HepG2 (cell line): ENCODE results near the gene C1orf159. TPM values are rescaled to one million over a fixed set of nuclear protein-coding genes. Genes with fewer than 3 reads are reported as not detected.
A peak's percentile ranks its signal among the peaks of the same experiment; 100 is the strongest.

Experiments
- ATAC-seq: fragments of 200-7000 bp; cut with Tn5 transposase; 3 replicates; pipeline ENCODE4 v1.9.1; 2020; ENCODE audit warnings: mild to moderate bottlenecking, moderate library complexity
- BruUV-seq: library from RNA; stranded (reverse); fragments of 400-500 nt; replicated peaks from 2 replicates; lab custom pipeline; 2021; lab: Mats Ljungman, UMichigan
- CTCF ChIA-PET: fragments of 300-600 bp; formaldehyde crosslinking; extraction: SDS; loops from one replicate; lab custom pipeline; 2021; ENCODE audit warnings: low total read pairs, inconsistent platforms, low intra/inter-chr PET ratio; lab: Yijun Ruan, JAX
- POLR2A ChIA-PET: fragments of 350-600 bp; sonication (Branson Sonifier 250); formaldehyde crosslinking; loops from one replicate; lab custom pipeline; 2020; ENCODE audit warnings: antibody characterized with exemption, inconsistent platforms; lab: Yijun Ruan, JAX
- DNase-seq: peaks from one replicate; pipeline ENCODE4 v3.0.0-alpha.2; 2015; ENCODE audit warnings: low spot score
- FAIRE-seq: peaks from 3 replicates; lab custom pipeline; 2011; peaks lifted over from hg19 to GRCh38; lab: Jason Lieb, UNC
- H2AFZ ChIP-seq: one replicate; pipeline ENCODE4 v1.6.1; 2011; ENCODE audit warnings: low read length, inconsistent platforms
- H3K27ac ChIP-seq: fragments of 300-600 bp; 3 replicates; pipeline ENCODE4 v1.8.0; 2011; ENCODE audit warnings: mixed run types, mild to moderate bottlenecking, mixed read lengths, low read length, inconsistent platforms; ENCODE audit not compliant: insufficient read depth; ENCODE audit errors: extremely low read length
- H3K27me3 ChIP-seq, 2 experiments: fragments of 200-600 bp in 1 of 2; 2 replicates in 1 of 2; 3 replicates in 1 of 2; pipeline versions ENCODE4 v1.6.0 to v1.8.0; 2011; ENCODE audit warnings: low read length in 2 of 2, mild to moderate bottlenecking in 2 of 2, moderate library complexity in 2 of 2, inconsistent platforms in 1 of 2; ENCODE audit not compliant: insufficient read depth in 2 of 2, control insufficient read depth in 1 of 2
- H3K36me3 ChIP-seq, 2 experiments: fragments of 200-600 bp in 1 of 2; replicated peaks in 1 of 2; 2 replicates in 1 of 2; 3 replicates in 1 of 2; pipeline versions ENCODE4 v1.5.1 to v1.8.0; 2011; ENCODE audit warnings: low read length in 2 of 2, inconsistent platforms in 1 of 2; ENCODE audit not compliant: insufficient read depth in 2 of 2, control insufficient read depth in 1 of 2
- H3K4me1 ChIP-seq: 2 replicates; pipeline ENCODE4 v1.5.1; 2012; ENCODE audit warnings: low read length, inconsistent platforms; ENCODE audit not compliant: insufficient read depth
- H3K4me2 ChIP-seq: 2 replicates; pipeline ENCODE4 v1.6.0; 2011; ENCODE audit warnings: low read depth, low read length, inconsistent platforms
- H3K4me3 ChIP-seq, 3 experiments: fragments of 200-600 bp in 1 of 3; sonication (generic), shearing (Covaris generic) in 1 of 3; replicated peaks in 1 of 3; 2 replicates each; pipeline ENCODE4 v1.5.1; 2011 to 2016; ENCODE audit warnings: low read length in 3 of 3, inconsistent platforms in 2 of 3, low read depth in 2 of 3, mild to moderate bottlenecking in 2 of 3, control low read depth in 1 of 3, mixed read lengths in 1 of 3; ENCODE audit not compliant: insufficient read depth in 1 of 3
- H3K79me2 ChIP-seq: one replicate; pipeline ENCODE4 v1.6.1; 2011; ENCODE audit warnings: low read length, inconsistent platforms; ENCODE audit not compliant: insufficient read depth
- H3K9ac ChIP-seq: 2 replicates; pipeline ENCODE4 v1.6.0; 2011; ENCODE audit warnings: mild to moderate bottlenecking, low read depth, low read length, inconsistent platforms; ENCODE audit not compliant: insufficient read depth
- H3K9me3 ChIP-seq: 2 replicates; pipeline ENCODE4 v1.5.1; 2012; ENCODE audit warnings: mild to moderate bottlenecking, low read length
- H4K20me1 ChIP-seq: 2 replicates; pipeline ENCODE4 v1.6.0; 2011; ENCODE audit warnings: inconsistent platforms, mild to moderate bottlenecking, low read length, moderate library complexity; ENCODE audit not compliant: insufficient read depth
- ATRX ChIP-seq: sonication (generic); formaldehyde crosslinking; IDR thresholded peaks from 2 replicates; pipeline ENCODE4 v1.4.0; 2020; ENCODE audit warnings: missing genetic modification reagents, borderline replicate concordance
- CBX1 ChIP-seq: IDR thresholded peaks from one replicate; pipeline ENCODE4 v1.6.1; 2016; ENCODE audit warnings: antibody characterized with exemption, low read depth
- FOSL2 ChIP-seq: sonication (generic); formaldehyde crosslinking; IDR thresholded peaks from 2 replicates; pipeline ENCODE4 v1.4.0; 2020; ENCODE audit warnings: missing genetic modification reagents
- GABPA ChIP-seq, 2 experiments: IDR thresholded peaks; 2 replicates each; pipeline ENCODE4 v1.6.1; 2011 to 2016; ENCODE audit warnings: low read depth in 2 of 2, low read length in 1 of 2, missing biosample characterization in 1 of 2, missing genetic modification characterization in 1 of 2
- JARID2 ChIP-seq: sonication (generic); formaldehyde crosslinking; IDR thresholded peaks from 2 replicates; pipeline ENCODE4 v1.8.1; 2023; ENCODE audit warnings: missing genetic modification reagents, inconsistent platforms; ENCODE audit not compliant: insufficient replicate concordance
- MEIS2 ChIP-seq: sonication (generic); formaldehyde crosslinking; IDR thresholded peaks from 2 replicates; pipeline ENCODE4 v1.9.0; 2021; ENCODE audit warnings: mild to moderate bottlenecking, missing genetic modification reagents
- PPARG ChIP-seq: conservative IDR thresholded peaks from 2 replicates; pipeline ENCODE4 v1.6.1; 2016; ENCODE audit warnings: missing biosample characterization, missing genetic modification reagents
- ZNF614 ChIP-seq: IDR thresholded peaks from 2 replicates; pipeline ENCODE4 v1.6.1; 2018; ENCODE audit warnings: missing biosample characterization, missing genetic modification reagents, inconsistent platforms, borderline replicate concordance
- ZNF616 ChIP-seq: sonication (generic); formaldehyde crosslinking; IDR thresholded peaks from 2 replicates; pipeline ENCODE4 v1.5.0; 2020; ENCODE audit warnings: low read depth, mild to moderate bottlenecking, missing genetic modification reagents
- ZNF878 ChIP-seq: sonication (generic); formaldehyde crosslinking; IDR thresholded peaks from 2 replicates; pipeline ENCODE4 v1.8.1; 2023; ENCODE audit warnings: mild to moderate bottlenecking, missing genetic modification reagents, moderate library complexity
- ZSCAN25 ChIP-seq: sonication (generic); formaldehyde crosslinking; IDR thresholded peaks from 2 replicates; pipeline ENCODE4 v1.8.0; 2022; ENCODE audit warnings: mild to moderate bottlenecking, missing genetic modification reagents
- WGBS: methylation state at CpG from one replicate; pipeline ENCODE4 v1.1.6; 2017; ENCODE audit warnings: low lambda C conversion rate; 5-methylcytosine and 5-hydroxymethylcytosine counted together
- in situ Hi-C: cut with HindIII; loops from 2 replicates; pipeline ENCODE4 v1.10.0; 2017; ENCODE audit warnings: low pct_unique_long_range_greater_than_20kb; ENCODE audit not compliant: extremely low pct_ligation_motif_present
- intact Hi-C: fragments of 100-400 bp; cut with micrococcal nuclease; formaldehyde crosslinking; loops from one replicate; pipeline ENCODE4 v1.10.0; 2022; ENCODE audit not compliant: unreplicated experiment
- polyA plus RNA-seq, 8 experiments: library from polyadenylated mRNA; depleted of rRNA in 3 of 8; stranded (reverse) in 7 of 8; unstranded in 1 of 8; fragments of >200 nt; fragmentation: Illumina TruSeq in 4 of 8; extraction: Trizol in 4 of 8; gene quantifications; 2 replicates each; pipeline versions ENCODE4 v1.2.1 to v1.2.3, GENCODE V29; 2011 to 2016; ENCODE audit warnings: low read depth in 4 of 8, missing spikeins in 1 of 8, mixed read lengths in 1 of 8; ENCODE audit not compliant: insufficient read depth in 1 of 8
- total RNA-seq, 5 experiments: library from RNA; depleted of rRNA; stranded (reverse); fragments of >200 nt; fragmentation: Illumina TruSeq; extraction: Trizol; gene quantifications; 2 replicates each; pipeline ENCODE4 v1.2.3, GENCODE V29; 2016; ENCODE audit warnings: low read depth in 1 of 5
- TF ChIP-seq, protein P1 (sequence below): sonication (generic); formaldehyde crosslinking; IDR thresholded peaks from 2 replicates; pipeline ENCODE4 v1.4.0; 2020; ENCODE audit warnings: missing genetic modification reagents
- TF ChIP-seq, protein P2 (sequence below), 2 experiments: IDR thresholded peaks; 2 replicates each; pipeline ENCODE4 v1.6.1; 2011 to 2012; ENCODE audit warnings: low read length in 2 of 2, borderline replicate concordance in 1 of 2, low read depth in 1 of 2, mild to moderate bottlenecking in 1 of 2, moderate library complexity in 1 of 2
- TF ChIP-seq, protein P3 (sequence below): sonication (generic); formaldehyde crosslinking; IDR thresholded peaks from 2 replicates; pipeline ENCODE4 v1.4.0; 2020; ENCODE audit warnings: mild to moderate bottlenecking, missing genetic modification reagents

The C1orf159 gene
- total and polyA plus RNA-seq, 2 of the 13 experiments (the other 11 are each of a cell fraction or from before 2014, with no cell fraction given), result 3.8 to 6.7 TPM

DNA sequence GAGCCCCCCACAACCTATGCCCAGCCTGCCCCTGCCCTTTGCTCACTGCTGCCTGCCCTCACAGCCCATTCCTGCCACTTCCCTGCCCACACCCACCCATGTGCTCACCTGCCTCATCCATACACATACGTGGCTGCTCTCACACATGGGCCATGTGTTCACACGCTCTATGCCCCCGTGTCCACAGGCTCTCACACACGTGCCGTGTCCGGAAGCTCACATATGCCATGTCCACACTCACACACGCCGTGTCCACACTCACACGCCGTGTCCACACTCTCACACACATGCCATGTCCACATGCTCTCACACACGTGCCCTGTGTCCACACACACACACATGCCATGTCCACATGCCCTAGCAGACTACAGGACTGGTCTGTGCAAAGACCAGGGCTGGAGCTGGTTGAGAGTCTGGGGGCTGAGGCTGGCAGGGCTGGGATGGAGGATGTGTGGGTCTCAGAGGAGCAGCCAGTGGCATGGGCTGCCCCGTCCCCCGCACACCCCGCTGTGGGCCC lies 41.2 kb downstream of the C1orf159 start (continued):
- TF ChIP-seq, protein P1, sequence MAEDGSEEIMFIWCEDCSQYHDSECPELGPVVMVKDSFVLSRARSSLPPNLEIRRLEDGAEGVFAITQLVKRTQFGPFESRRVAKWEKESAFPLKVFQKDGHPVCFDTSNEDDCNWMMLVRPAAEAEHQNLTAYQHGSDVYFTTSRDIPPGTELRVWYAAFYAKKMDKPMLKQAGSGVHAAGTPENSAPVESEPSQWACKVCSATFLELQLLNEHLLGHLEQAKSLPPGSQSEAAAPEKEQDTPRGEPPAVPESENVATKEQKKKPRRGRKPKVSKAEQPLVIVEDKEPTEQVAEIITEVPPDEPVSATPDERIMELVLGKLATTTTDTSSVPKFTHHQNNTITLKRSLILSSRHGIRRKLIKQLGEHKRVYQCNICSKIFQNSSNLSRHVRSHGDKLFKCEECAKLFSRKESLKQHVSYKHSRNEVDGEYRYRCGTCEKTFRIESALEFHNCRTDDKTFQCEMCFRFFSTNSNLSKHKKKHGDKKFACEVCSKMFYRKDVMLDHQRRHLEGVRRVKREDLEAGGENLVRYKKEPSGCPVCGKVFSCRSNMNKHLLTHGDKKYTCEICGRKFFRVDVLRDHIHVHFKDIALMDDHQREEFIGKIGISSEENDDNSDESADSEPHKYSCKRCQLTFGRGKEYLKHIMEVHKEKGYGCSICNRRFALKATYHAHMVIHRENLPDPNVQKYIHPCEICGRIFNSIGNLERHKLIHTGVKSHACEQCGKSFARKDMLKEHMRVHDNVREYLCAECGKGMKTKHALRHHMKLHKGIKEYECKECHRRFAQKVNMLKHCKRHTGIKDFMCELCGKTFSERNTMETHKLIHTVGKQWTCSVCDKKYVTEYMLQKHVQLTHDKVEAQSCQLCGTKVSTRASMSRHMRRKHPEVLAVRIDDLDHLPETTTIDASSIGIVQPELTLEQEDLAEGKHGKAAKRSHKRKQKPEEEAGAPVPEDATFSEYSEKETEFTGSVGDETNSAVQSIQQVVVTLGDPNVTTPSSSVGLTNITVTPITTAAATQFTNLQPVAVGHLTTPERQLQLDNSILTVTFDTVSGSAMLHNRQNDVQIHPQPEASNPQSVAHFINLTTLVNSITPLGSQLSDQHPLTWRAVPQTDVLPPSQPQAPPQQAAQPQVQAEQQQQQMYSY, result peak; percentile 75; the same call in 1 of the 2 replicates

DNA sequence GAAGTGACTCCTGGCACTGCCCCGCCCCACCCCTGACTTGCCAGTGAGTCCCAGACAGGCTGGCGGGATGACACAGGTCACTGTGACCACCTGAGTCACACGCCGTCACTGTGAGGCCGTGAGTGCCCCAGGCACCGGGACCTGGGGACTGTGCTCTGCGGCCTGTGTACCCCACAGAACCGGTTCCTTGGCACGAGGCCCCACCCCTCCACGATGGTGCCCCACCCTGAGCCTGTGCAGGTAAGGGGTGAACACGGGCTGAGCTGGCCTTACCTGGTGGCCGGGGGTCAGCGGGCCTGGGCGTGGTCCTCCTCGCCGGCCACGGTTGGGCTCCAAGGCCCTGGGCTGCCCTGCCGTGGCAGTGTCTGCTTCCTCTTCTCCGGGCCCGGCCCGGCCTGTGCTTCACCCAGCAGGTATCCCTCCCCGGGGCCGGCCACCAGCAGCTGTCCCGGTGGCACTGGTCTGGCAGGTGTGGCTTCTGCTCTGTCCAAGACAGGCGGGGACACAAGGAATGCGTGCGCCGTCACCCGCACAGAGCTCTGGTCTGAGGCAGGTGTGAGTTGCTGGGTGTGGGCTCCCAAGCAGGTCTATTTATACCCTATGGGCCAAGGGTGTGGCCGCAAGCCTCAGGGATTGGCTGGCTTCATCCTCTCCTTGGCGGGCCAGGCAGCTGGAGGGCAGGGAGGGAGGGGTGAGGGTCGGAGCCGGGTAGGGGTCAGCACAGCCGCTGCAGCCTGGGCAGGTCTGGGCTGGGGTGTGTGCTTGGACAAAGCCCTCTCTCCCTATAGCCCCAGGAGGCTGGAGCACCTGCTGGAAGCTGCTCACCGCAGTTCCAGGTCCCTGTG lies 41.9 kb downstream of the C1orf159 start, which contains the start of gene RNF223:
RNF223 (minus strand) TSS at position 564 of the 845 bp plus-strand sequence. CDS start 1,740 bp downstream, outside the sequence.
- POLR2A ChIA-PET, result no interaction called here
- FAIRE-seq, result no peak
- Histone ChIP-seq H2AFZ (no peak within 1 kb of the TSS), H3K4me3 (peak within 1 kb of the TSS in 1 of 3 experiments; percentile 25; a peak in 1 of 6 replicates), H3K36me3 (no peaks in the 10 kb centered on the region), H4K20me1 (no peaks in the 10 kb centered on the region), H3K9me3 (no peaks in the 10 kb centered on the region), H3K27ac (no peak within 1 kb of the TSS), H3K79me2 (no peaks in the 10 kb centered on the region), H3K4me2 (no peak within 1 kb of the TSS; the same call in 1 of the 2 replicates), H3K9ac (no peak within 1 kb of the TSS), H3K27me3 (peaks cover 34 to 63% of the 10 kb centered on the region in 2 experiments), H3K4me1 (peaks cover 37% of the 10 kb centered on the region)
- no peak for DNase-seq
- intact Hi-C loops, result no loop called here
- peak; percentile 6 for ATAC-seq
- in situ Hi-C loops, result no loop called here
- CTCF ChIA-PET, result no interaction called here
- no TSS peak for BruUV-seq
- 4% methylated on average over 4 of the region's 35 CpGs for WGBS
- TF ChIP-seq PPARG, result no peak
- TF ChIP-seq CBX1, result no peak
- no peak for TF ChIP-seq FOSL2 (CRISPR knock-in tag)
- TF ChIP-seq ZSCAN25, result no peak
- TF ChIP-seq GABPA (IDR thresholded peaks at IDR 0.05; ENCODE audit: low read depth, low read length), result no peak
- no peak for TF ChIP-seq GABPA (CRISPR knock-in tag; IDR thresholded peaks at IDR 0.05; ENCODE audit: low read depth)
- TF ChIP-seq, protein P2, sequence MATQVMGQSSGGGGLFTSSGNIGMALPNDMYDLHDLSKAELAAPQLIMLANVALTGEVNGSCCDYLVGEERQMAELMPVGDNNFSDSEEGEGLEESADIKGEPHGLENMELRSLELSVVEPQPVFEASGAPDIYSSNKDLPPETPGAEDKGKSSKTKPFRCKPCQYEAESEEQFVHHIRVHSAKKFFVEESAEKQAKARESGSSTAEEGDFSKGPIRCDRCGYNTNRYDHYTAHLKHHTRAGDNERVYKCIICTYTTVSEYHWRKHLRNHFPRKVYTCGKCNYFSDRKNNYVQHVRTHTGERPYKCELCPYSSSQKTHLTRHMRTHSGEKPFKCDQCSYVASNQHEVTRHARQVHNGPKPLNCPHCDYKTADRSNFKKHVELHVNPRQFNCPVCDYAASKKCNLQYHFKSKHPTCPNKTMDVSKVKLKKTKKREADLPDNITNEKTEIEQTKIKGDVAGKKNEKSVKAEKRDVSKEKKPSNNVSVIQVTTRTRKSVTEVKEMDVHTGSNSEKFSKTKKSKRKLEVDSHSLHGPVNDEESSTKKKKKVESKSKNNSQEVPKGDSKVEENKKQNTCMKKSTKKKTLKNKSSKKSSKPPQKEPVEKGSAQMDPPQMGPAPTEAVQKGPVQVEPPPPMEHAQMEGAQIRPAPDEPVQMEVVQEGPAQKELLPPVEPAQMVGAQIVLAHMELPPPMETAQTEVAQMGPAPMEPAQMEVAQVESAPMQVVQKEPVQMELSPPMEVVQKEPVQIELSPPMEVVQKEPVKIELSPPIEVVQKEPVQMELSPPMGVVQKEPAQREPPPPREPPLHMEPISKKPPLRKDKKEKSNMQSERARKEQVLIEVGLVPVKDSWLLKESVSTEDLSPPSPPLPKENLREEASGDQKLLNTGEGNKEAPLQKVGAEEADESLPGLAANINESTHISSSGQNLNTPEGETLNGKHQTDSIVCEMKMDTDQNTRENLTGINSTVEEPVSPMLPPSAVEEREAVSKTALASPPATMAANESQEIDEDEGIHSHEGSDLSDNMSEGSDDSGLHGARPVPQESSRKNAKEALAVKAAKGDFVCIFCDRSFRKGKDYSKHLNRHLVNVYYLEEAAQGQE (IDR thresholded peaks at IDR 0.05; ENCODE audit: borderline replicate concordance in 1 of 2, low read depth in 1 of 2, low read length in 2 of 2), result no peak
- TF ChIP-seq ZNF878 (CRISPR knock-in tag), result no peak
- TF ChIP-seq JARID2 (CRISPR knock-in tag), result no peak
- no peak for TF ChIP-seq ZNF616 (CRISPR knock-in tag)
- TF ChIP-seq ZNF614 (CRISPR knock-in tag), result no peak
- TF ChIP-seq, protein P3, sequence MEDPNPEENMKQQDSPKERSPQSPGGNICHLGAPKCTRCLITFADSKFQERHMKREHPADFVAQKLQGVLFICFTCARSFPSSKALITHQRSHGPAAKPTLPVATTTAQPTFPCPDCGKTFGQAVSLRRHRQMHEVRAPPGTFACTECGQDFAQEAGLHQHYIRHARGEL (CRISPR knock-in tag), result no peak
- no peak for TF ChIP-seq ATRX (CRISPR knock-in tag)
- no peak for TF ChIP-seq MEIS2
